Measurements from ENCODE around the gene DVL2. TPM values are rescaled to one million over a fixed set of nuclear protein-coding genes. Genes with fewer than 3 reads are reported as not detected.

The DVL2 gene
- total RNA-seq, 1 experiment from 2014 or later: 34.9 TPM

GRCh38 chr17:7250695-7251627 lies 16.6 kb upstream of the DVL2 start:
- DNase-seq (ENCODE audit: unreplicated experiment): no peak
- ChIA-PET POLR2A (interaction anchor here (0.6 to 4.4 kb wide), 14 partner anchors 9 to 1824 kb away, joined by 3 to 128 read pairs (median 4); partner anchors contain the start of genes ACADVL, DLG4, DVL2 and GABARAP), CTCF (interaction anchor here (1.3 kb wide), 1 partner anchor 10 kb away, joined by 3 read pairs; no protein-coding TSS in a partner anchor)
- Mint-ChIP-seq H3K27ac (ENCODE audit: low read depth, unreplicated experiment) (peak overlapping the region; percentile 99), H3K4me1 (ENCODE audit: insufficient read depth, unreplicated experiment) (peaks cover 19% of the 10 kb centered on the region), H3K36me3 (ENCODE audit: insufficient read depth, unreplicated experiment) (peaks cover 62% of the 10 kb centered on the region), H3K27me3 (ENCODE audit: insufficient read depth, unreplicated experiment) (no peaks in the 10 kb centered on the region), H3K9me3 (ENCODE audit: unreplicated experiment) (no peaks in the 10 kb centered on the region), H3K4me3 (ENCODE audit: unreplicated experiment) (peak overlapping the region; percentile 92)
- intact Hi-C loops (cut with micrococcal nuclease): no loop called here
- TF ChIP-seq CTCF (IDR thresholded peaks at IDR 0.05; ENCODE audit: unreplicated experiment): no peak
- no TSS peak for BruUV-seq (replicated peaks)

GRCh38 chr17:7249830-7250229 lies 15.5 kb upstream of the DVL2 start:
- intact Hi-C loops (cut with micrococcal nuclease): no loop called here

GRCh38 chr17:7249214-7249613 lies 14.9 kb upstream of the DVL2 start:
- TF ChIP-seq CTCF (IDR thresholded peaks at IDR 0.05; ENCODE audit: unreplicated experiment): no peak
- peak overlapping the region; percentile 67 for H3K27ac Mint-ChIP-seq (ENCODE audit: low read depth, unreplicated experiment)
- no peaks in the 10 kb centered on the region for H3K27me3 Mint-ChIP-seq (ENCODE audit: insufficient read depth, unreplicated experiment)
- intact Hi-C loops (cut with micrococcal nuclease): no loop called here
- ChIA-PET CTCF (interaction anchor here (0.6 to 1.3 kb wide), 4 partner anchors 8 to 47 kb away, joined by 3 to 4 read pairs (median 3); partner anchors contain the start of gene PHF23), POLR2A (interaction anchor here (0.6 to 4.4 kb wide), 8 partner anchors 8 to 438 kb away, joined by 3 to 128 read pairs (median 4); partner anchors contain the start of genes ACADVL, DLG4, GABARAP and PHF23)
- H3K4me3 Mint-ChIP-seq (ENCODE audit: unreplicated experiment): peak overlapping the region; percentile 92
- no TSS peak for BruUV-seq (replicated peaks)
- H3K36me3 Mint-ChIP-seq (ENCODE audit: insufficient read depth, unreplicated experiment): peaks cover 62% of the 10 kb centered on the region
- peaks cover 19% of the 10 kb centered on the region for H3K4me1 Mint-ChIP-seq (ENCODE audit: insufficient read depth, unreplicated experiment)
- H3K9me3 Mint-ChIP-seq (ENCODE audit: unreplicated experiment): no peaks in the 10 kb centered on the region
- no peak for DNase-seq (ENCODE audit: unreplicated experiment)

More at GRCh38 chr17:7249830-7250229, 15.5 kb upstream of the DVL2 start:
- TF ChIP-seq CTCF (IDR thresholded peaks at IDR 0.05; ENCODE audit: unreplicated experiment): no peak
- no peak for DNase-seq (ENCODE audit: unreplicated experiment)
- Mint-ChIP-seq H3K4me1 (ENCODE audit: insufficient read depth, unreplicated experiment) (peaks cover 19% of the 10 kb centered on the region), H3K27ac (ENCODE audit: low read depth, unreplicated experiment) (peak overlapping the region; percentile 99), H3K9me3 (ENCODE audit: unreplicated experiment) (no peaks in the 10 kb centered on the region), H3K36me3 (ENCODE audit: insufficient read depth, unreplicated experiment) (peaks cover 62% of the 10 kb centered on the region), H3K27me3 (ENCODE audit: insufficient read depth, unreplicated experiment) (no peaks in the 10 kb centered on the region), H3K4me3 (ENCODE audit: unreplicated experiment) (peak overlapping the region; percentile 92)
- ChIA-PET CTCF (interaction anchor here (0.5 to 1.3 kb wide), 3 partner anchors 8 to 204 kb away, joined by 3 to 4 read pairs (median 4); partner anchors contain the start of gene PHF23), POLR2A (interaction anchor here (0.6 to 4.4 kb wide), 9 partner anchors 7 to 438 kb away, joined by 3 to 128 read pairs (median 4); partner anchors contain the start of genes ACADVL, DLG4, GABARAP and PHF23)
- no TSS peak for BruUV-seq (replicated peaks)

GRCh38 chr17:7248796-7249195 lies 14.5 kb upstream of the DVL2 start:
- Mint-ChIP-seq H3K4me1 (ENCODE audit: insufficient read depth, unreplicated experiment) (peaks cover 19% of the 10 kb centered on the region), H3K36me3 (ENCODE audit: insufficient read depth, unreplicated experiment) (peaks cover 62% of the 10 kb centered on the region), H3K27me3 (ENCODE audit: insufficient read depth, unreplicated experiment) (no peaks in the 10 kb centered on the region), H3K9me3 (ENCODE audit: unreplicated experiment) (no peaks in the 10 kb centered on the region), H3K4me3 (ENCODE audit: unreplicated experiment) (peak overlapping the region; percentile 92), H3K27ac (ENCODE audit: low read depth, unreplicated experiment) (peak overlapping the region; percentile 67)
- ChIA-PET CTCF (interaction anchor here (0.6 to 1.0 kb wide), 4 partner anchors 34 to 49 kb away, joined by 3 to 5 read pairs (median 3); no protein-coding TSS in a partner anchor), POLR2A (interaction anchor here (1.0 to 4.4 kb wide), 3 partner anchors 8 to 11 kb away, joined by 3 to 128 read pairs (median 7); partner anchors contain the start of genes GABARAP and PHF23)
- DNase-seq (ENCODE audit: unreplicated experiment): no peak
- intact Hi-C loops (cut with micrococcal nuclease): no loop called here
- no TSS peak for BruUV-seq (replicated peaks)
- TF ChIP-seq CTCF (IDR thresholded peaks at IDR 0.05; ENCODE audit: unreplicated experiment): no peak
